Nephron (organoid): ENCODE measurements around the gene CACNA1C.

Experiments used
- H3K27ac Mint-ChIP-seq, 3 experiments: 2 replicates each; pipeline ENCODE4 v1.8.0; 2020; ENCODE audit warnings: mixed read lengths in 3 of 3, mild to moderate bottlenecking in 2 of 3, moderate library complexity in 1 of 3
- H3K27me3 Mint-ChIP-seq: 2 replicates; pipeline ENCODE4 v1.8.0; 2021; ENCODE audit warnings: low read depth, mild to moderate bottlenecking, moderate library complexity, mixed read lengths
- H3K36me3 Mint-ChIP-seq: 2 replicates; pipeline ENCODE4 v1.8.0; 2020; ENCODE audit warnings: low read depth, mixed read lengths
- H3K4me1 Mint-ChIP-seq: 2 replicates; pipeline ENCODE4 v1.8.0; 2020; ENCODE audit warnings: mixed read lengths
- H3K4me3 Mint-ChIP-seq, 3 experiments: 2 replicates each; pipeline ENCODE4 v1.8.0; 2020; ENCODE audit warnings: mild to moderate bottlenecking in 3 of 3, mixed read lengths in 3 of 3, moderate library complexity in 2 of 3
- H3K9me3 Mint-ChIP-seq: 2 replicates; pipeline ENCODE4 v1.8.0; 2020; ENCODE audit warnings: mixed read lengths
- TF ChIP-seq, protein P1 (sequence below), 3 experiments: fragments of 200-600 bp; sonication (generic); IDR thresholded peaks; one replicate each; pipeline ENCODE4 v1.5.0; 2021; ENCODE audit warnings: antibody characterized with exemption in 3 of 3; ENCODE audit not compliant: unreplicated experiment in 3 of 3

CACNA1C gene

DNA sequence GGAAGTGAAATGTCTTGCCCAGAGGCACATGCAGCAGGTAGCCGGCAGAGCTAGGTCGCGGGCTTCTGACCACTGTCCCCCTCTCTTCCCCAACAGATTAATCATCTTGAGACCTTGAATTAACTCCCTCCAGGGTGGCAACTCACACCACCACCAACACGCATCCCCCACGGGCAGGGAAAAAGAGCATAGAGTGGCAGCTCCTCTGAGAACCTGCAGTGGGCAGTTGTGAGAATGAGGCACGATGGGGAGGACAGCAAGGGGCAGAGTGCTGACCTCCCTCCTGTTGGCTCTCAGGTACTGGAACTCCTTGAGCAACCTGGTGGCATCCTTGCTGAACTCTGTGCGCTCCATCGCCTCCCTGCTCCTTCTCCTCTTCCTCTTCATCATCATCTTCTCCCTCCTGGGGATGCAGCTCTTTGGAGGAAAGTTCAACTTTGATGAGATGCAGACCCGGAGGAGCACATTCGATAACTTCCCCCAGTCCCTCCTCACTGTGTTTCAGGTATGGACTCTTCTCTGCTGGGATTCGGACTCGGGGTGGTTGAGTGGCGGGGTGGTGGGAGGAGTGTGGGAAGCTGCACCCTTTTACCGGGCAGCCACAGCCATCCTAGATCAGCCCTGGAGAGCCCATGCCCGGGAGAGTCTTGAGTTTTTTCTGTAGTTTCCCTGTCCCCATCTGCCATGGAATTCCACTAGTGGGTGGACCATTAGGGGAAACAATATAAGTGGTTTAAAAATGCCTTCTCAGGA lies 528.7 kb downstream of the CACNA1C start:
- Mint-ChIP-seq H3K9me3 (no peaks in the 10 kb centered on the region), H3K27me3 (peaks cover 59% of the 10 kb centered on the region), H3K4me3 (no peak overlapping the region), H3K27ac (no peak overlapping the region), H3K36me3 (no peaks in the 10 kb centered on the region), H3K4me1 (peaks cover 18% of the 10 kb centered on the region)
- TF ChIP-seq, protein P1, sequence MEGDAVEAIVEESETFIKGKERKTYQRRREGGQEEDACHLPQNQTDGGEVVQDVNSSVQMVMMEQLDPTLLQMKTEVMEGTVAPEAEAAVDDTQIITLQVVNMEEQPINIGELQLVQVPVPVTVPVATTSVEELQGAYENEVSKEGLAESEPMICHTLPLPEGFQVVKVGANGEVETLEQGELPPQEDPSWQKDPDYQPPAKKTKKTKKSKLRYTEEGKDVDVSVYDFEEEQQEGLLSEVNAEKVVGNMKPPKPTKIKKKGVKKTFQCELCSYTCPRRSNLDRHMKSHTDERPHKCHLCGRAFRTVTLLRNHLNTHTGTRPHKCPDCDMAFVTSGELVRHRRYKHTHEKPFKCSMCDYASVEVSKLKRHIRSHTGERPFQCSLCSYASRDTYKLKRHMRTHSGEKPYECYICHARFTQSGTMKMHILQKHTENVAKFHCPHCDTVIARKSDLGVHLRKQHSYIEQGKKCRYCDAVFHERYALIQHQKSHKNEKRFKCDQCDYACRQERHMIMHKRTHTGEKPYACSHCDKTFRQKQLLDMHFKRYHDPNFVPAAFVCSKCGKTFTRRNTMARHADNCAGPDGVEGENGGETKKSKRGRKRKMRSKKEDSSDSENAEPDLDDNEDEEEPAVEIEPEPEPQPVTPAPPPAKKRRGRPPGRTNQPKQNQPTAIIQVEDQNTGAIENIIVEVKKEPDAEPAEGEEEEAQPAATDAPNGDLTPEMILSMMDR (IDR thresholded peaks at IDR 0.05; ENCODE audit: unreplicated experiment in 3 of 3): no peak

DNA sequence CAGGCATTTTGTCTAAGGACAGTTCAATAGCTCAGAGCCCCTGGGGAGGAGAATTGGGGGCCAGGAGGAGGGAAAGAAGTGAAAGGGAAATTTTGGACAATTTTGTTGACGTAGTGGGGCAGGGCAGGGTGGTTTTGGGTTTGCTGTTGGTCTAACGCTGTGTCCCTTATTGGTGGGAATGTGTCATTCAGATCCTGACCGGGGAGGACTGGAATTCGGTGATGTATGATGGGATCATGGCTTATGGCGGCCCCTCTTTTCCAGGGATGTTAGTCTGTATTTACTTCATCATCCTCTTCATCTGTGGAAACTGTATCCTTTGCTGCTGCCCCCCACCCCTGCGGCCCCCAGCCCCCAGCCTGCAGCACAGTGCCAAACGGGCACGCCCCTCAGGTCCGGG lies 529.8 kb downstream of the CACNA1C start:
- H3K27me3 Mint-ChIP-seq: peaks cover 52% of the 10 kb centered on the region
- TF ChIP-seq, protein P1 (IDR thresholded peaks at IDR 0.05; ENCODE audit: unreplicated experiment in 3 of 3): no peak
- peak overlapping the region in 1 of 3 experiments; percentile 16 for H3K4me3 Mint-ChIP-seq
- H3K36me3 Mint-ChIP-seq: no peaks in the 10 kb centered on the region
- H3K27ac Mint-ChIP-seq: no peak overlapping the region
- H3K9me3 Mint-ChIP-seq: no peaks in the 10 kb centered on the region
- peaks cover 24% of the 10 kb centered on the region for H3K4me1 Mint-ChIP-seq

DNA sequence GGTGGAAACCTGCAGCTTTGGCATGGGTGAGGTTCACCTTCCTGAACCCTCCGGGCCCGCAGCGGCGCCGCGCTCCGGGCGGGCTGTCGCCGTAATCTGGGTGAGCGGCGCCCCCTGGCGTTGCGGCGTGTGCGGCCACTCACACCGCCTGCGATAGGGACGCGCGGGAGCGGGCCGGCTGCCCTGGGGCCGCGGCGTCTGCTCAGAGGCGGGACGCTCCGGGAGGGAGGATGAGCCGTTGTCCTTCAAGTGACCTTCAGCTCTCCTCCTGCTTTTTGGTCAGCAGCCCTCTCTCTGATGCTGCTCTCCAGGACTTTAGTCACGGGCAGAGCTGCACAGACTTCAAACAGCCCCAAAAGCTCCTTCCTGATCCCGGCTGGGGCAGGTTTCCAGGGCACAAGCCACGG lies 530.3 kb downstream of the CACNA1C start:
- no peak overlapping the region for H3K27ac Mint-ChIP-seq
- no peaks in the 10 kb centered on the region for H3K9me3 Mint-ChIP-seq
- H3K36me3 Mint-ChIP-seq: peaks cover 4% of the 10 kb centered on the region
- H3K4me1 Mint-ChIP-seq: peaks cover 22% of the 10 kb centered on the region
- peaks cover 56% of the 10 kb centered on the region for H3K27me3 Mint-ChIP-seq
- H3K4me3 Mint-ChIP-seq: no peak overlapping the region
- TF ChIP-seq, protein P1 (IDR thresholded peaks at IDR 0.05; ENCODE audit: unreplicated experiment in 3 of 3): peak; percentile 91 to 95 (median 94)

DNA sequence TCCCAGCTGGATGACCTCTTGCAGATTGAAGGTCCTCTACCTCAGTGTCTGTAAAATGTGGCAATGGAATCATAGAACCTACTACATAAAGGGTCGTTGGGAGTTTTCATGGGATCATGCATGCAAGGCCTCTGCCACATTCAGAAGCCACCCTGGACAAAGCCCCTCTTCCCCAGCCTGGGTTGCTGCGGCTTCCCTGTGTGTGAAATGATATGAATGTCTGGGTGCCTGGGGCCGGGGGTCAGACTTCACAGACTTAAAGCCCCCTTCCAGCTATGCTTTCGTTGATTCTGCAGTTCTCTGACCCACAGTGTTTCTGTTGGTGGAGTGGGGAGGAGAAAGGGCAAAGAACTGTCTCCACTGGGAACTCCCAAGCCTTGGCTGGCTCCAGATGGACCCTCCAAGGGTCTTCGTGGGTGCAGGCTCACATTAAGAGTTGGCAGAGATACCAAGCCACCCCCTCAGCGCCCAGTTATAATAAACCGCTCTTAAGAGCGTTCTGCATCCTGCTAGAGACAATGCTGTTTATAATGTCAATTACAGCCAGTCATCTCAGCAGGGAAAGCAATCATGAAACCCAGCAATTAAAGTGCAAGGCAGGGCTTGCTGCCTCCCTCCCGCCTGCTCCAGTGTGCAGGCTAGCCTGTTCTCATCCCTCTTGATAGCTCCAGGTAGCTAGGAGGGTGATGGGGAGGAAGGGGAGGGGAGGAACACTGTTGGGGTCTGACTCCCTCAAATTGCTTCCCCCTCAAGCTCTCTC lies 531.0 kb downstream of the CACNA1C start:
- H3K27me3 Mint-ChIP-seq: peaks cover 58% of the 10 kb centered on the region
- H3K4me3 Mint-ChIP-seq: no peak overlapping the region
- H3K4me1 Mint-ChIP-seq: peaks cover 18% of the 10 kb centered on the region
- TF ChIP-seq, protein P1 (IDR thresholded peaks at IDR 0.05; ENCODE audit: unreplicated experiment in 3 of 3): no peak
- H3K9me3 Mint-ChIP-seq: no peaks in the 10 kb centered on the region
- H3K27ac Mint-ChIP-seq: no peak overlapping the region
- peaks cover 6% of the 10 kb centered on the region for H3K36me3 Mint-ChIP-seq

DNA sequence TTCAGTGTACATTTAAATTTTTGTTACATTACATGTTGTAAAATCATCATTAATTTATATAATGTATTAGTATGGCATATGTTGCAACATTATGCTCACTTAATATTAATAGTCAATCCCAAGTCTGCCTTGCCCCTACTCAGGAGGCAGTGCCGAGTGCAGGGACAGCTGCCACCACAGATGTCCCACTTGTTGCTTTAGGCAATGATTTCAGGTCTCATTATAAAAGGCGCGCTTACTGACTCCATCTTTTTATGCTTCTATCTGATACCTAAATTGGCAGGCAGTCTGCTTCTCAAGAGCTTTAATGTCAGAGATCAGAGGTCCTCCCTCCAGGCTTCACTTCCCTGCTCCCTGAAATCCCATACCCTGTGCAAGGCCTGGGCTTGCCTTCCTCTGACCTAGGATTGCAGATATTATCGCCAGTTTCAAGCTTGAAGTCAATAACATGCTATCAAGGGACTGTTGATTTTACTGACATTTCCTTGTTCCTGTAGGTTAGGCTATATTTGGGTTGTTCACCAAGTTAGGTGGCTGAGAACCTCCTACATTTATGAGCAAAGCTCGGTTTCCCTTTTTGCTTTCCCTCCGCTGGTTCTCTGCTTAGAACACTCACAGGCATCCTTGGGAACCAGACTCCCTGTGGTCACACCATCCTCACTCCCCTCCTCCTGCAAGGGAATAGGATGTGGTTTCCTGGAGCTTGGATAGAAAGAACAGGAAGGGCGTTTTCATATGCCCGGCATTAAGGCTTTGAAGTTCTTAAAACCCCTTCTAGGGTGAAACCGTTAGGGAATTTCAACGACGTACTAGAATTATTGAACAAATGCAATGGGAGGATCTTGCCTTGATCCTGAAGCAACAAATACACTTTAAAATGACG lies 533.6 kb downstream of the CACNA1C start:
- peaks cover 49% of the 10 kb centered on the region for H3K27me3 Mint-ChIP-seq
- TF ChIP-seq, protein P1 (IDR thresholded peaks at IDR 0.05; ENCODE audit: unreplicated experiment in 3 of 3): no peak
- H3K36me3 Mint-ChIP-seq: peaks cover 21% of the 10 kb centered on the region
- H3K9me3 Mint-ChIP-seq: peaks cover 3% of the 10 kb centered on the region
- peaks cover 18% of the 10 kb centered on the region for H3K4me1 Mint-ChIP-seq
- no peak overlapping the region for H3K4me3 Mint-ChIP-seq
- H3K27ac Mint-ChIP-seq: no peak overlapping the region
